ENCODE measurements around the gene GNAQ.

DNA sequence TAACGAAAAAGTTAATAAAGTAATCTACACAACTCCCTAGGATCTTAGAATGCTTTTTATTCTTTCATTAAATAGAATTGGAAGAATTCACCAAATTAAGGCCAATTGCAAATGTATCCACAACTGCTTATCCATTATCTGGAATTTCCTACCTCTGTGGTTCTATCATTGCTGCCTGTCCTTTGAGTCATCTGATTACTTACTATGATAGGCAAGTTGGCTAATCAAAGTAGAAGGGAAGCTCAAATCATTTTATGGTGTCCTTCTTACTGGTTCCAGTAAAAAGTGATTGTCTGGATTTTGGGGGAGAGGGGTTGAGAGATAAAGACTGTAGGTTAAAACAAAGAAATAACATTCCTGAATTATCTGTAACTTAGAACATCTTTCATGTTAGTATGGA is 222.1 kb downstream of the GNAQ start:
- TF ChIP-seq, protein P1, sequence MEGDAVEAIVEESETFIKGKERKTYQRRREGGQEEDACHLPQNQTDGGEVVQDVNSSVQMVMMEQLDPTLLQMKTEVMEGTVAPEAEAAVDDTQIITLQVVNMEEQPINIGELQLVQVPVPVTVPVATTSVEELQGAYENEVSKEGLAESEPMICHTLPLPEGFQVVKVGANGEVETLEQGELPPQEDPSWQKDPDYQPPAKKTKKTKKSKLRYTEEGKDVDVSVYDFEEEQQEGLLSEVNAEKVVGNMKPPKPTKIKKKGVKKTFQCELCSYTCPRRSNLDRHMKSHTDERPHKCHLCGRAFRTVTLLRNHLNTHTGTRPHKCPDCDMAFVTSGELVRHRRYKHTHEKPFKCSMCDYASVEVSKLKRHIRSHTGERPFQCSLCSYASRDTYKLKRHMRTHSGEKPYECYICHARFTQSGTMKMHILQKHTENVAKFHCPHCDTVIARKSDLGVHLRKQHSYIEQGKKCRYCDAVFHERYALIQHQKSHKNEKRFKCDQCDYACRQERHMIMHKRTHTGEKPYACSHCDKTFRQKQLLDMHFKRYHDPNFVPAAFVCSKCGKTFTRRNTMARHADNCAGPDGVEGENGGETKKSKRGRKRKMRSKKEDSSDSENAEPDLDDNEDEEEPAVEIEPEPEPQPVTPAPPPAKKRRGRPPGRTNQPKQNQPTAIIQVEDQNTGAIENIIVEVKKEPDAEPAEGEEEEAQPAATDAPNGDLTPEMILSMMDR (conservative IDR thresholded peaks at IDR 0.05), result no peak
- TF ChIP-seq ZFX (IDR thresholded peaks at IDR 0.05), result no peak
